WTC11 (cell line): ENCODE data around the gene HEY2. TPM values are rescaled to one million over a fixed set of nuclear protein-coding genes. Genes with fewer than 3 reads are reported as not detected.

ENCODE experiments used
- total RNA-seq: library from RNA; stranded (reverse); gene quantifications from 3 replicates; pipeline ENCODE4 v1.2.3, GENCODE V29; 2021

Gene HEY2
- total RNA-seq, 1 experiment from 2014 or later, result 10.6 TPM

Other genes starting within 250 kb of the HEY2 start
- gene NCOA7, start 41.3 kb downstream of the HEY2 start, total RNA-seq, result 9.0 to 14.4 TPM (median 9.9 TPM) in 3 replicates
- gene HINT3, start 207.1 kb downstream of the HEY2 start, total RNA-seq, result 9.4 to 10.2 TPM (median 9.9 TPM) in 3 replicates
- 27.5 to 32.7 TPM (median 32.3 TPM) in 3 replicates for gene TRMT11, start 236.9 kb downstream of the HEY2 start, total RNA-seq